Esophagus muscularis mucosa (tissue), 4 donors: ENCODE measurements around the gene ZNF622. TPM values are rescaled to one million over a fixed set of nuclear protein-coding genes. Genes with fewer than 3 reads are reported as not detected.

Source experiments
- DNase-seq: peaks from one replicate; pipeline ENCODE4 v3.0.0-alpha.2; 2017; ENCODE audit errors: extremely low spot score
- H3K27ac ChIP-seq, 4 donors: fragments of 200-600 bp; sonication (generic); replicated peaks in 1 of 4; 1 replicate in 3 of 4; 2 replicates in 1 of 4; pipeline ENCODE4 v1.5.1; 2016 to 2019; ENCODE audit warnings: mild to moderate bottlenecking in 1 of 4
- H3K27me3 ChIP-seq, 4 donors: fragments of 200-600 bp; sonication (generic); one replicate each; pipeline versions ENCODE4 v1.5.1 to v1.6.0; 2016 to 2019
- H3K36me3 ChIP-seq, 4 donors: fragments of 200-600 bp; sonication (generic); one replicate each; pipeline ENCODE4 v1.5.1; 2016 to 2019
- H3K4me1 ChIP-seq, 4 donors: fragments of 200-600 bp; sonication (generic); one replicate each; pipeline ENCODE4 v1.5.1; 2016 to 2019
- H3K4me3 ChIP-seq, 4 donors: fragments of 200-600 bp; sonication (generic); 1 replicate in 2 of 4; 2 replicates in 2 of 4; pipeline ENCODE4 v1.5.1; 2016 to 2019; ENCODE audit warnings: mild to moderate bottlenecking in 4 of 4, moderate library complexity in 1 of 4
- H3K9me3 ChIP-seq, 4 donors: fragments of 200-600 bp; sonication (generic); 1 replicate in 3 of 4; 2 replicates in 1 of 4; pipeline ENCODE4 v1.5.1; 2016 to 2019
- EP300 ChIP-seq: sonication (generic); formaldehyde crosslinking; IDR thresholded peaks from one replicate; pipeline ENCODE4 v1.6.1; 2017; ENCODE audit warnings: antibody characterized with exemption
- POLR2A ChIP-seq: fragments of 450-650 bp; IDR thresholded peaks from one replicate; pipeline ENCODE4 v1.6.1; 2017; ENCODE audit warnings: antibody characterized with exemption, moderate library complexity, mild to moderate bottlenecking, low read depth
- POLR2AphosphoS5 ChIP-seq, 2 donors: sonication (generic); formaldehyde crosslinking; IDR thresholded peaks; one replicate each; pipeline ENCODE4 v1.6.1; 2017; ENCODE audit warnings: antibody characterized with exemption in 2 of 2
- WGBS: methylation state at CpG from one replicate; pipeline ENCODE4 v1.1.5; 2018; 5-methylcytosine and 5-hydroxymethylcytosine counted together
- intact Hi-C: fragments of 100-400 bp; cut with DNase I; formaldehyde crosslinking; loops from one replicate; pipeline ENCODE4 v1.15.1; 2023
- total RNA-seq, 4 donors: library from RNA; depleted of rRNA; stranded (reverse); fragments of >200 nt; gene quantifications; one replicate each; pipeline versions ENCODE4 v1.1.0 to v1.2.1, GENCODE V29; 2016
- TF ChIP-seq, protein P1 (sequence below), 3 experiments: fragments of 200-600 bp in 2 of 3; fragments of 450-650 bp in 1 of 3; sonication (generic) in 2 of 3; IDR thresholded peaks; one replicate each; pipeline ENCODE4 v1.5.1; 2017 to 2019; ENCODE audit warnings: antibody characterized with exemption in 3 of 3, mild to moderate bottlenecking in 2 of 3, moderate library complexity in 1 of 3

ZNF622 gene
- total RNA-seq, 4 donors from 2014 or later: 25.3 to 31.7 (median 28.4) TPM

DNA sequence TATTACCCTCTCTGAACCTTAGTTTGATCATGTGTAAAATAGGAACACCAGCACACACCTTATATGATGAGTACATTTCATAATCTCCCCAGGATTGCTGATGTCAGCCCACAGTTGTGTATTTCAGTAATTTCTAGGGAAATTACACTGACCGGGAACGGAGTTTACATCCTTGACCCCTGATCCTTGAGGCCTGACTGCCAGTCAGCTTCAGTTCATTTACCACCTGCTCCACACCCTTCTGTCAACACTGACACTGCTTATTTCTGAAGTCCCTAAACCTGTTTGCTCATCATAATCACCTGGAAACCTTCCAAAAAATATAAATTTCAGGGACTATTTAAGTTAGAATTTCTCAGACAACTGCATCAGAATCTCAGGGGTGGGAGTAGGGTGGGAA lies 55.3 kb downstream of the ZNF622 start:
- H3K9me3 ChIP-seq: no peaks in the 10 kb centered on the region
- H3K27ac ChIP-seq: no peak overlapping the region
- no peaks in the 10 kb centered on the region for H3K27me3 ChIP-seq
- H3K4me3 ChIP-seq: no peak overlapping the region
- TF ChIP-seq POLR2A: no peak
- DNase-seq: no peak
- H3K36me3 ChIP-seq: no peaks in the 10 kb centered on the region
- no peaks in the 10 kb centered on the region for H3K4me1 ChIP-seq
- 75% methylated on average over 2 of the region's 2 CpGs for WGBS
- intact Hi-C loops: no loop called here

DNA sequence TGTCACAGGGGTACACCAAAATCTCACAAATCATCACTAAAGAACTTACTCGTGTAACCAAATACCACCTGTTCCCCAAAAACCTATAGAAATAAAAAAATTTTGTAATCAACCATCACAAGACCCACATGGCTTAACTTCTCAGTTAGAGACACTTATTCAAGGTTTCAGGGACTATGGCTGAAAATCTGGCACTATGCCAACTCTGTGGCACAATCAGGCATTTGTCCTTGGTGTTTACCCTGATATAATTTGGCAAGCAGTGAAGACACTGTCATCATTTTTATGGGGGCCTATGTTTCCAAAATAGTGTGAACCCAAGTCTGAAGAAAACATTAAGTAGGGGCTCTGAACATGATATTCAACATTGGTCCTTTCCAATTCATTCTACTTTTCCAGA lies 59.0 kb downstream of the ZNF622 start:
- Histone ChIP-seq H3K4me1 (no peaks in the 10 kb centered on the region), H3K27ac (no peak overlapping the region), H3K4me3 (no peak overlapping the region), H3K9me3 (no peaks in the 10 kb centered on the region), H3K27me3 (no peaks in the 10 kb centered on the region), H3K36me3 (no peaks in the 10 kb centered on the region)
- 93% methylated on average over 1 of the region's 1 CpG for WGBS
- no peak for TF ChIP-seq EP300
- no peak for TF ChIP-seq POLR2AphosphoS5 (IDR thresholded peaks at IDR 0.05)
- no peak for TF ChIP-seq POLR2A
- TF ChIP-seq, protein P1, sequence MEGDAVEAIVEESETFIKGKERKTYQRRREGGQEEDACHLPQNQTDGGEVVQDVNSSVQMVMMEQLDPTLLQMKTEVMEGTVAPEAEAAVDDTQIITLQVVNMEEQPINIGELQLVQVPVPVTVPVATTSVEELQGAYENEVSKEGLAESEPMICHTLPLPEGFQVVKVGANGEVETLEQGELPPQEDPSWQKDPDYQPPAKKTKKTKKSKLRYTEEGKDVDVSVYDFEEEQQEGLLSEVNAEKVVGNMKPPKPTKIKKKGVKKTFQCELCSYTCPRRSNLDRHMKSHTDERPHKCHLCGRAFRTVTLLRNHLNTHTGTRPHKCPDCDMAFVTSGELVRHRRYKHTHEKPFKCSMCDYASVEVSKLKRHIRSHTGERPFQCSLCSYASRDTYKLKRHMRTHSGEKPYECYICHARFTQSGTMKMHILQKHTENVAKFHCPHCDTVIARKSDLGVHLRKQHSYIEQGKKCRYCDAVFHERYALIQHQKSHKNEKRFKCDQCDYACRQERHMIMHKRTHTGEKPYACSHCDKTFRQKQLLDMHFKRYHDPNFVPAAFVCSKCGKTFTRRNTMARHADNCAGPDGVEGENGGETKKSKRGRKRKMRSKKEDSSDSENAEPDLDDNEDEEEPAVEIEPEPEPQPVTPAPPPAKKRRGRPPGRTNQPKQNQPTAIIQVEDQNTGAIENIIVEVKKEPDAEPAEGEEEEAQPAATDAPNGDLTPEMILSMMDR (IDR thresholded peaks at IDR 0.05): no peak
- intact Hi-C loops: no loop called here
- no peak for DNase-seq

DNA sequence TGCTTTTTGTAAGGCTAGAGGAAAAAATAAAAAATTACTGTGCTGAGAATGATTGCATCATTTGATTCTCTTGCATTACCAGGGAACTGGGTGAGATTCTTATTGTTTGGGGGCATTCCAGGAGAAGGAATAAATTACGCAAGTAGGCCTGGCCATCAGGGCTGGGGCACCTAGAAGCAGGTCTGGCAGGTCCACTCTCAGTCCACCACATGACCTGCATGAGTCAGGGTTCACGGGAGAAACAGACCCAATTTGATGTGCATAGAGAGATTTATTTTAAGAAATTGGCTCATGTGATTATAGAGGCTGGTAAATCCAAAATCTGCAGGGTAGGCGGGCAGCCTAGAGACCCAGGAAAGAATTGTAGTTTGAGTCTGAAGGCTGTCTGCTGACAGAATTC lies 59.6 kb downstream of the ZNF622 start:
- no peak for DNase-seq
- Histone ChIP-seq H3K27ac (no peak overlapping the region), H3K27me3 (no peaks in the 10 kb centered on the region), H3K36me3 (no peaks in the 10 kb centered on the region), H3K4me3 (no peak overlapping the region), H3K4me1 (no peaks in the 10 kb centered on the region), H3K9me3 (no peaks in the 10 kb centered on the region)
- TF ChIP-seq, protein P1 (IDR thresholded peaks at IDR 0.05): no peak
- no peak for TF ChIP-seq POLR2A
- no peak for TF ChIP-seq EP300
- TF ChIP-seq POLR2AphosphoS5 (IDR thresholded peaks at IDR 0.05): no peak
- intact Hi-C loops: no loop called here
- WGBS: 80% methylated on average over 3 of the region's 3 CpGs

Other genes with a start within 250 kb of the ZNF622 start
- 10 to 100 TPM in 2 of 4 donors, 1 to 10 TPM in 2; 7.5 to 13.0 (median 10.3) TPM for gene RETREG1, start 151.2 kb upstream of the ZNF622 start, total RNA-seq